COR-L47 (cell line): ENCODE measurements around the gene TNS1.
"Not testable (repeated sequence)": the region's sequence is repeated elsewhere in the genome, so short reads cannot be mapped to it uniquely, and the experiment has no call there.

Source experiments
- DNase-seq: peaks from one replicate; lab custom pipeline; 2025; lab: John Stamatoyannopoulos, UW

Gene TNS1

DNA sequence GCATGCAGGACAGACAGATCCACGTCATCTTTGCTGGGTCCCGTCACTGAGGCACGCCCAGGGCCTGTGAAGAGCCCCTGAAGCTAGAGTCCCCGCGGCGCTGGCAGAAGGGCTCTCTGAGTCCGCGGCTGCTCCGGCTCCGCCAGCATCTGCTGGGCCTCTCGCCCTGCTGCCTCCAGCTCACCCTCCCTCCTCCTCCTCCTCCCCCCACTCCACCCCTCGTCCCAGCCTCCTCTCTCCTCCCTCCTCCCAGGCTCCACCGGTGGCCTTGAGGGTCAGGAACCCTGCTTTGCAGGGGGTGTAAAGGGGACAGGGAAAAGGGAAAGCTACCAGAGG, at the start of gene TNS1:
TSS of gene TNS1 (minus strand) at position 151 of the 336 bp plus-strand sequence. CDS start at position 28, 123 bp downstream.
- no peak for DNase-seq

DNA sequence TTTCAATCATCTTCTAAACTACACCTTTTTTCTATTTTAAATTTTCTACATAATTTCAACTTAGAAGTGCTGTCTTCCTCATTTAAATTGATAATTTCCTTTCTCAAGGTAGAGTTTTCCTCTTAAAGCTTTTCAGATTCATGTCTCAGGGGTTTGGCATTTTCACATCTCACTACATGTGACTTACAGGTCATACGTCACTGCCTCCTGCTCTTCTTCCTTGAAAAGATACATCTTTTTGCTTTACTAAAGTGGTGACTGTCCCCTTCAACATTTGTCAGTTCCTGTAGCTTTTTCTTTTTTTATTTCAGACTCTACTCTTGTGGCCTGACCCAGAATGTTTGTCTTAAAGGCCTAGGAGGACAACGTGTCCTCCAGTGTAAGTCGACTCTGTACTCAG, 49.1 kb upstream of the TNS1 start:
- DNase-seq: no peak

DNA sequence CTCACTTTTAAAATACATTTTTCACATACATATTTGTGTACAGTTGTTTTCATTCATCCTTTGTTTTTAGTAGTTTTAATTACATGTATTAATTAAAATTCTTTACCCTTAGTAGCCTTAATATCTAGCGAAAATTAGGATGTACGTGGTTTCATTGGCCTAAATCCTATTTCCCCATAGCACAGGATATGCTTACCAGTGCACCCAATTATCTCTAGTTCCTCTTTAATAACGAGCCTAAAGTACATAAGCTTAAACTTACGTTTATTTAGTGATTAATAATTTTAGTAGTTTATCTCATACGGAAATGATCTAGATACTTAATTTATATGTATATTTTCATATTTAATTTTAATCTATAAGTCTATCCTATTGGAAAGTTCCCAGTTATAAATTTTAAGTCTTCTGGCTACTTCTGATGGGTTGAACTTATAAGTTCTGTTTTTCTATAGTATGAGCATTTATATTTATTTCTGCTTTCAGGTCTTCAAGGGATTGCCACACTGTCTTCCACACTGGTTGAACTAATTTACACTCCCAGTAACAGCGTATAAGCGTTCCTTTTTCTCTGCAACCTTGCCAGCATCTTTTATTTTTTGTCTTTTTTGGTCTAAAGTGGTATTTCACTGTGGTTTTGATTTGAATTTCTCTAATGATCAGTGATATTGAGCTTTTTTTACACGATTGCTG, 44.9 kb upstream of the TNS1 start:
- DNase-seq: no peak

DNA sequence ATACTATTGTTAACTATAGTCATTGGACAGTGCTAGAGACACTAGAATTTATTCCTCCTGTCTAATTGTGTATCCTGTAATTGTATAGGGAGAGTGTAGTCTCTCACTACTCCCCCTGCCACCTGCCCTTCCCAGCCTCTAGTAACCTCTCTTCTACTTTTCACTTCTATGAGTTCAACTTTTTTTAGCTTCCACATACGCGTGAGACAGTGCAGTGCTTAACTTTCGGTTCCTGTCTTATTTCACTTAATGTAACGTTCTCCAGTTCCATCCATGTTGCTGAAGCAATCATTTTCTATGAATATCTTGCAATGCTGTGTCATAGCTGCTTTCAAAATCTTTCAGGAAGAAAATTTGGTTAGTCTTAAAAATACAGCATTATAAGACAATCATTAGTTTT, 43.4 kb upstream of the TNS1 start:
- DNase-seq: no peak

DNA sequence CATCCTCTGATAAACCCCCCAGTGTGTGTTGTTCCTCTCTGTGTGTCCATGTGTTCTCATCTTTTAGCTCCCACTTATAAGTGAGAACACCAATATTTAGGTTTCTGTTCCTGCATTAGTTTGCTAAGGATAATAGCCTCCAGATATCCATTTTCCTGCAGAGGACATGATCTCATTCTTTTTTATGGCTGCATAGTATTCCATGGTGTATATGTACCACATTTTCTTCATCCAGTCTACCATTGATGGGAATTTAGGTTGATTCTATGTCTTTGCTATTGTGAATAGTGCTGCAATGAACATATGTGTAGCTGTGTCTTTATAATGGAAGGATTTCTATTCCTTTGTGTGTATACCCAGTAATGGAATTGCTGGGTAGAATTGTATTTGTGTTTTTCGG, 41.8 kb upstream of the TNS1 start:
- DNase-seq: not testable (repeated sequence)

DNA sequence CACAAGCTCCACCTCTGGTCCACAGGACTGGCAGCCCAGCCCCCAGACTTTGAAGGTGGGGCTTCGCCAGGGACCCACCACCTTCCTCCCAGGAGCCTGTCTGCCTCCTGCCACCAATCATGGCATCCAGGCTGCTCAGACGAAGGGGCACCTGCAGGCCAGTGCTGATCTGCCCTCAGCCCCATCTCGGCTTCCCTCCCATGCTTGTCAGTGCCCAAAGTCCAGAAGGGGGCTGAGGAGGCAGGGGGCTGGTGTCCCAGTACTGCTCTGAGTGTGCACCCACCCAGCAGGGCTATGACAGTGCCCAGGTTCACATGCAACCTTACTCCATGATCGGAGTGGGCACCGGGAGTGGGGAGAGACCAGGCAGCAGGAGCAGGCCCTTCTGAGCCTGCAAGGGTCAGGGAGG, 40.9 kb upstream of the TNS1 start:
- DNase-seq: no peak

DNA sequence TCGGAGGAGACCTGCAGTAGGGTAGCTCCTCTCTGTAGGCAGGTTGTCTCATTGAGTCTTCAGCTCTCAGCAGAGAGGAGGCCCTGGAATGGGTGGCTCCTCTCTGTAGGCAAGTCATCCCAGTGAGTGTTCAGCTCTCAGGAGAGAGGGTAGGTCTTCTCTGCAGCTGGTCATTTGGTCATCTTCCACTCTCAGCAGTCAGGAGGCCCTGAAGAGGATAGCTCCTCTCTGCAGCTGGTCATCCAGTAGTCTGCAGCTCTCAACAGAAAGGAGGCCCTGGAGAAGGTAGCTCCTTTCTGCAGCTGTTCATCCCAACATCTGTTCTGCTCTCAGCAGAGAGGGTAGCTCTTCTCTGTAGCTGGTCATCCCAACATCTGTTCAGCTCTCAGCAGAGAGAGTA, 40.3 kb upstream of the TNS1 start:
- DNase-seq: no peak

DNA sequence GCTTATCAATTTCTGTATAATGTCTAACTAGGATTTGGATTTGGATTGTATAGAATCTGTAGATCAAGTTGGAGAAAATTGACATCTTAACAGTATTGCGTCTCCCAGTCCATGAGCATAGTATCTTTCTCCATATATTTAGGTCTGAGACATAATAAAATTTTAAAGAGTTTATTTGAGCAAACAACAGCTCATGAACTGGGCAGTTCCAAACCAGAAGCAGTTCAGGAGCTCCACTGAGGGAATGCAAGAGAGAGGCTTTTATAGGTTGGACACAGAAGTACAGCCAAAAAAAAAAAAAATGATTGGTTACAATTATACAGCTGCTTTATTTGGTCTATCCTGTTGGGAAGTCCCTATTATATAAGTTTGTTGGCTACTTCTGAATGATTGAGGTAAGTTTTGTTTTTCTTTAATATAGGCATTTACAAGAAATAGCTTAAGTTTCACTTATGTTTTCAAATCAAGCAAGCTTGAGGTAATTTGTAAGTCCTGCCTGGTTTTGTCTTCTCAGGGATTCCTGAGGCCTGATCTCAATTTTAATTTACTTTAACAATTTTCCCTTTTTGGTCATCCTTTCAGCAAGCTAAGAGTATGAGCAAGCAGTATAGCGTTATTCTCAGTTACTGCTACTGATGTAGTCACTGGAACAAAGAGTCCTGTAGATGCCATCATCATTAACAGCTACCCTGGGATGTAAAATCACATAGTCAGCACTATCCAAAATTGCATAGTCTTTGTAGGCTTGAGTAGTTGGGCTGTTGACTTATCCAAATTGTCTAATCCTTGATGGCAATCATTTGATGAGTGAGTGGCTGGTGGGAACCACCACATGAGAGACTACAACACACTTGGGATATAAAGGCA, 38.7 kb upstream of the TNS1 start:
- DNase-seq: no peak

DNA sequence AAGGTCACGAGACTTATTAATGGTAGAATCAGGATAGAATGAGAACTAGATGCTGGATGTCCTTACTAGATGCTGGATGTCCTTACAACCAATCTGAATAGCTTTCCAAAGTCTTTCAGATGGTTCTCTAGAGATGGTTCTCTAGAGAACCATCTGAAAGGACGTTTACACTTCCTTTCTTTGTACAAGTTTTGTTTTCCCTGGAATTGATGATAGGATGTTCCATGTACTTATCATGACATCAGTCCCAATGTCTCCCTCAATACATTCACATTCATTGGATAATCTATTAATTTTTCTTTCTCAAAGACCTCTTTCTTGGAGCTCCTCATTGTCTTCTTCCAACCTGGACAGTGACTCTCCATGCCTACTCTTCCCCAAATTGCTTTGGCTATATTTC, 38.1 kb upstream of the TNS1 start:
- DNase-seq: no peak

DNA sequence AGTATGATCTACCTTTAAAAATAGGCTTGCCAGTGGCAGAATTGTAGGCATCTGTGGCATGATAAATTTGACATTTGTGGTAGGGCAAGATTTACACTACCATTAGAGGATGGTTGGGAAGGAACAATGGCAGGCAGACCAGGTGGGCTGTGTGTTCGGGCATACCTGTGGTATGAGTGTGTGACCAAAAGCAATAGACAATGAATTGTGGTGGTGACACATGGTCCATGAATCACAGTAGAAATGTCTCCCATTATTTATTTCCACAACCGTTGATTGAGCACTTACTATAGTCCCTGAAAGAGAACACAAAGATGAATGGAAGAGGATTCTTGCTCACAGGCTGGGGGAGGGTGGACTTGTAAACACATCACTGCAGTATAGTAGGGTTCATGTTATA, 36.4 kb upstream of the TNS1 start:
- DNase-seq: no peak

DNA sequence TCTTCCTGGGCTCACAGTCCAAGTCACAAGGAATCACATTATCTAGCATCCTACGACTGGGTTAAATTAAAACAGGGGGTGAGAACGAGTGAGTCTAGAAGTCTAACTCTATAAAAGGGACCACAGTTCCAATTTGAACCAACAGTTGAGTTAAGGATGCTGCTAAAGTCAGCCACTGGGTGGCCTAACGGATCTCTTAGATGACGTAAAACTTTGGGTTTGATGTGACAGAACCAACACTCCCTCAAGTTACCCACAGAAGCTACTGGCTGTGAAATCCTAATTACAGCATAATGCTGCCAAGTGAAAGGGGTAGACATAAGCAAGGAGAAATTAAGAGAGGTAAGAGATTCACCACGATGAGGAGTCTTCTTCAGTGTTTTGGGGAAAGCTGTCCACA, 33.6 kb upstream of the TNS1 start:
- no peak for DNase-seq

DNA sequence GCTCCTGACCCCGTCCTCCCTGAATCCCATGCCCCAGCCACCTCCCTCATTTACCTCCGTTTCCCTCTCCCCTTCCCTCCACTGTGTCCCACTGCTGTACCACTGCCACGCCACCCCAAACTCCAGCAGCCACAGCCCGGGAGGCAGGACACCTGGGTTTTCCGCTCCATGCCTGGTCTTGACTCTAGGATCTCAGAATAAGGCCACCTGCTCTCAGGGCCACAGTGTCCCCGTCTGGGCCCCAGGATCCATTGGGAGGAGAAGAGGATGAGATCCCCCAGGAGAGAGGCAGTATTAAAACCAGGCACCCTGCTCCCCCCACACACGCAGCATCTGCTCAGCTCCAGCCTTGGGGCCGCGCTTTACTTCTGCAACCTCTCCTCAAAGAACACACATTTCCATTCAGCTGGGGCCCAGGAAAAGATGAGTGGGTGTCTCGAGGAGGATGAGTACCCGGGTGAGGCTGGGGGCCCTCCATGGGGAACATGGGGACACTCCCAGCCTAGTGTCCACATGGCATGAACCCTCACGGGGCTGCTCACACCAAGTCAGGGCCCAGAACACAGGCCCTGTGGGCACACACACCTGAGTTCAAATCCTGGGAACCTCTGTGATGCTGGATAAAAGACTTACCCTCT, 32.8 kb upstream of the TNS1 start:
- no peak for DNase-seq

DNA sequence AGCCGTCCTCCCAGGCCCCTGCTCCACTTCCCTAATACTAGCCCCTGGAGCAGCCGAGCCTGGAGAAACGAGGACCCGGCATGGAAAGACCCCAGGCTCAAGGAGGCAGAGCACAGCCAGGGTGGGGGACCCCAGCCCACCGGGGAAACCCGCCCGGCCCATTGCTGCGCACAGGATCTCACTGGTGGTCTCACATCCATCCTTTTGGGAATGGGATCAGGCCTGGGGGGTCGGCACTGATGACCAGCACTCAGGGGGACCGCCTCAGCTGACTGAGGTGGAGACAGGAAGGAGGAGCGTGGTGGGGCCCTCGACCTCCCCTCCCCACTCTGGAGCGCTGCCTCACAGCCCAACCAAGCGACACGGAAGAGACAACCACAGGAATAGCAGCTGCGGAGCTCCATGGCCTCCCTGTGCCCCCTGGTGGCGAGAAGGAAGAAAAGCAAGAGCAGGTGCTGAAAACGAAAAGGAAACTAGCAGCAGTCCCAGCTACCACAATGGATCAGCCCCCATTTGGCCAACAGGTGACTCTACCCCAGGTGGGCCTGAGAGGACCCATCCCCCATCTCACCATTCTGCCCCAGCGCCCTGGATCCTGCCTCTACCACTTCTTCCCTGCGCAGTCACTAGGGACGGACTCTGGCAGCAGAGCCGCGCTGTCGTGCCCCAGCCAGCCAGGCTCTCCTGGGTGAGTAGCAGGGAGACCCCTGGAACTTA, 31.9 kb upstream of the TNS1 start:
- DNase-seq: peak; percentile 29

DNA sequence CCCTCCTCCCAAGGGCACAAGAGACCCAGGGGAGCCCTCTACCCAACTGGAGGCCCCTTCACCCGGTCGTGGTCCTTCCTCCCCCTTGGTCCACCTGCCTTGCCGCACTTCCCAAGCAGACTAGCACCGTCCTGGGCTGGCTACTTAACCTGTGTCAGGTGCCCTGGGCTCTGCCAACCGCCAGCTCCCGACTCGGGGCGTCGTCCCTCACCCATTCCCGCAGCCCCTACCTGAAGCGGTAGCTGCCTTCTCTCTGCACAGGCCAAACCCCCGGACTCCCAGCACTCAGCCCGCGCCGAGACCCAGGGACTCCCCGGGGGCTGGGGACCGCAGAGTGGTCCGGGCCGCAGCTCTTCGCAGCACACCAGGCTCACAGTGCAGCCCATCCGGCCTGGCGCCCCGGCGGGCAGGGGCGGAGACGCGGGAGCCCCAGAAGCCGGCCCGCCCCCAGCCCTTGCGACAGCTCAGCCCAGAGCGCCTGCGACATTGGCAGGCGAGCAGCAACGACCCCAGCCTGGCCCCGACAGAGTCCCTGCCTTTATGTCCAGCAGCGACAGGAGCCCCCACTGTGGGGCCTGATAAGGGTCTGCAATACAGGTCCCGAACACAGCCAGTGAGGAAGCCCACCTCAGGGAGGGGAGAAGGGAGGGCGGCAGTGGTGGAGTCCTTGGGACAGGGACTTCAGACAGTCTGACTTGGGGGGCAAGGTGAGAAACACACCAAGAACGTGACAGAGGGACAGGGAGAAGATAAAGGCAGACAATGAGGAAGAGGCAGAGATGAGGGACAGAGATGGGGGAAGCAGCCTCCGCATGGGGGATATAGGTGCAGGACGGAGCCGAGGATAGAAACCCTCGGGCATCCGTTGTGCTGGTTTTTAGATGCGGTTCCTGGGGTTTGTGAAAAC, 31.0 kb upstream of the TNS1 start:
- no peak for DNase-seq

DNA sequence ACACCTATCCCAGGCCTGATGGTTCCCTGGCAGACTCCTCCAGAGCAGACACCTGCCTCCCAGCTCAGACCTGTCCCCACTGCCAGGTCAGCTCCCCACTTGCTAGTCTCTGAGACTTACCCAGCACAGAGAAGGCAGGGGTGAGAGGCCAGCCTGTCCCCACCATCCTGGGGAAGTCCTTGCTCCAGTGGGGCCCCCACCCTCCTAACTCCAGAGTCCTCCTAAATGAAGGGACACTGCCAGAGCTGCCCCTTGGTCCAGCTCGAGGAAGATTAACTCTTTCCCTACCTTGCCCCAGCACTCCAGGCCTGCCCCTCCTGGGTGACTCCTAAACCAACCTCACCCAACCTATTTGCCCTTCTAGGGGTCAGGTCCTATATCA, 30.4 kb upstream of the TNS1 start:
- no peak for DNase-seq

DNA sequence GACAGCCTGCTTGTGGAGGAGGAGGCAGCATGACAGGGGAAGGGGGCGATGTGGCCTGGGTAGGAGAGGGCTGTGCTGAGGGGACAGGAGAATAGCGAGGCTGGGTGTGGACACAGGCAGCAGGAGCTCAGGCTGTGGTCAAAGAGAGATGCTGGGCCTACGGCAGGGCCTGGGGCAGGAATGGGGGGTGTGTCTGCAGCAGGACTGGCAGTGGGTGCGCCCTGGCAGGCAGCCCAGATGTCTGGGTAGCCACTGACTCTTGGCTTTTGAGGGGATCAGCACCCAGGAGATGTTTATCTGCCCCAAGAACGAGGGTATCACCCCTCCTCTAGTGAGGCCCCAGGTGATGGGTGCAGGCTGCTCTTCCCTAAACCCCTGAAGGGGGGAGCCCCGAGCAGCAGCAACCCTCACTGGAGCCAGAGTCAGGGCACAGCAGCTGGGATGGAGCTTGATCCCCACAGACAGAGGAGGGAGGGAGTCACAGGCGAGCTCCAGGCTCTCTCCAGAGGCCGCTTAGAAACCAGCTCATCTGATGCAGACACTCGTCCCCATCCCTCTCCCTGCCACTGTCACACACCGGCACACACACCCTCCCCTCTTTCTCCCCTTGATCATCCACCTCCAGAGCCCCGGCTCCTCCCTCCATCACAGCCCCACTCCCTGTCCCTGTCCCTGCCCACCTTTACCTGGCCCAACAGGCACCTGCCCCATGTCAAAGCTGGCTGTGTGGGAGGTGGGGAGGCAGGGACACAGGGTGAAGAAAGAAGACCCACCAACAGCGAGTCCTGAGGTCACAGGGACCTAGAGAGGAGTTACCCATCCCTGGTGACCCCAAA, 29.8 kb upstream of the TNS1 start:
- peak; percentile 52 for DNase-seq

DNA sequence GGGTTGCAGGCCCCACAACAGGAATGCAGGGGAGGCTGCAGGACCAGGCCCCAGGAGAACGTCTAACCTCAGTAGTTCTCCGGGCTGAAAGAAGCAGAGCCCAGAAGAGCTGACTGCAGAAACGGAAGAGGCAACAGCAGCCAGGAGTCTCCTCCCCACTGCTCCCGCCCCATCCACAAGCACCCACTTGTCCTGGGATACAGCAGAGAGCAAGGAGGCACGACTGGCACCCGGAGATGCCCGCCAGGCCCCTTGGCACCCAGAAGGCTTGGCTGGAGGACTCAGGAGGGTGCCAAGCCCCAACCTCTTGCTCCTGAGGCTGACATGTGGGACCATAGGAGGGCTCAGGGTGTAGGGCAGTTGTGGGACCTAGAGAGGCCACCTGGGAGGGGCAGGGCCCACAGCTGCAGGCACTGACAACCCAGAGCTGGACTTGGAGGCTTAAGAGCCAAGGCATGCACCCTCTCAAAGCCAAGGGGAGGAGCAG, 29.0 kb upstream of the TNS1 start:
- no peak for DNase-seq

DNA sequence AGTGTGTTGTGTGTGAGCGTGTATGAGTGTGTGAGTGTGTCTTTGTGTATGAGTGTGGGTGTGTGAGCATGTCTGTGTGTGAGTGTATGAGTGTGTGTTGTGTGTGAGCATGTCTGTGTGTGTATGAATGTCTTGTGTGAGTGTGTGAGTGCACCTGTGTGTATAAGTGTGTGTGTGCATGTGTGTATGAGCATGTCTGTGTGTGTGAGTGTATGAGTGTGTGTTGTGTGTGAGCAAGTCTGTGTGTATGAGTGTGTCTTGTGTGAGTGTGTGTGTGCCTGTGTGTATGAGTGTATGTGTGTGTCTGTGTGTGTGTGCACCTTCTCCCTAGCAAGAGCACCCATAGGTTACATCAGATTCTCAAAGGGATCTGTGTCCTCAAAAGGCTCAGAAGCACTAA, 28.5 kb upstream of the TNS1 start:
- no peak for DNase-seq

DNA sequence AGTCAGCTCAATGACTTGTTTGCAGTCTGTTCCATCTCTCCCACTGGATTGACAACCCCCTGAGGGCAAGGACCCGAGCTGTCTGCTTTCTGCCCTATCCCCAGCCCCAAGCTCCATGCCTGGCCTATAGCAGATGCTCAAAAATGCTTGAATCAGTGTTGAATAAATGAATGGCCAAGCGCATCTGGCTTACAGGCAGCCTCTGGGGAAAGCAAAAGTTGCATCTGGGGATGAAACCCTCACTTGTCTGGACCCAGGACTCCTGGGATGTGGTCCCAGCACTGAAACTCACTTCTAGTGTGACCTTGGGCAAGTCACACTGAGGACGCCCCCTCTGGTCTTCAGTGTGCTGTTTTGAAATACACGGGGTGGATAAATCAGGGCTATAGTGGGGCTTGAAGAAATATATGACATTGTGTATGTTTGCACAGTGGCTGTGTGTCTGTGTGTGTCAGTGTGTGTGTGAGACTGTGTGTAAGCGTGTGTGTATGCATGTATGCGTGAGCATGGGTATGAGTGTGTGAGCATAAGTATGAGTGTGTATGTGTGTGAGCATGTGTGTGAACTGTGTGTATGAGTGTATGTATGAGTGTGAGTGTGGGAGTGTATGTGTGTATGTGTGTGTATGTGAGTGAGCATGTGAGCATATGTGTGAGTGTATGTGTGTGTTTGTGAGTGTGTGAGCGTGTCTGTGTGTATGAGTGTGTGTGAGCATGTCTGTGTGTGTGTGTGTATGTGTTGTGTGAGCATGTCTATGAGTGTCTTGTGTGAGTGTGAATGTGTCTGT, 27.8 kb upstream of the TNS1 start:
- no peak for DNase-seq
